SK-N-SH treated with all-trans-retinoic acid at 6 μM for 48 hours (cell line): ENCODE results near the gene ZBTB47.

Experiments used
- ARNTL ChIP-seq: fragments of 450-650 bp; formaldehyde crosslinking; IDR thresholded peaks from 2 replicates; pipeline ENCODE4 v1.5.0; 2020; ENCODE audit warnings: low read depth, mild to moderate bottlenecking, moderate library complexity, borderline replicate concordance
- POU6F1 ChIP-seq: fragments of 250-450 bp; sonication (Bioruptor Pico); IDR thresholded peaks from 2 replicates; pipeline ENCODE4 v1.8.0; 2021; ENCODE audit warnings: low read depth, mild to moderate bottlenecking, moderate library complexity, borderline replicate concordance
- TF ChIP-seq, protein P1 (sequence below): fragments of 250-450 bp; sonication (Bioruptor Pico); IDR thresholded peaks from 2 replicates; pipeline ENCODE4 v1.8.0; 2020; ENCODE audit warnings: mild to moderate bottlenecking, moderate library complexity, borderline replicate concordance

DNA sequence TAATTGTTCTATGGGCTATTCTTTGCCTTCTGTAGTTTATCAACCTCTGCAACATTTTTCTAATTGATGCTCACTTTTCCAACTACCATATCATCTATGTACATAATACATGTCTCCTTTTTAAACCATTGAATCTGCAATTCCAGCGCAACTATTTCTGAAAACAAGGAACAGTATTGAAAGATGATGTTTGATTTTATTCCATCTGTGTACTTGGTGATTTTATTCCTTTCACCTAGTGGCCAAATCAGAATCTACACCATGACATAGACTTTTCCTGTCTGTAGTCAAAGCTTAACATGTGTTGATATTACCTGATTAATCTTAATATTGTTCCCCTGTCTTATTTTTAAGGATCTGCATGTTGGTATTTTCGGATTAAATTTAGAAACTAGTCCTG lies 40.0 kb upstream of the ZBTB47 start:
- TF ChIP-seq ARNTL (CRISPR knock-in tag), result no peak
- TF ChIP-seq, protein P1, sequence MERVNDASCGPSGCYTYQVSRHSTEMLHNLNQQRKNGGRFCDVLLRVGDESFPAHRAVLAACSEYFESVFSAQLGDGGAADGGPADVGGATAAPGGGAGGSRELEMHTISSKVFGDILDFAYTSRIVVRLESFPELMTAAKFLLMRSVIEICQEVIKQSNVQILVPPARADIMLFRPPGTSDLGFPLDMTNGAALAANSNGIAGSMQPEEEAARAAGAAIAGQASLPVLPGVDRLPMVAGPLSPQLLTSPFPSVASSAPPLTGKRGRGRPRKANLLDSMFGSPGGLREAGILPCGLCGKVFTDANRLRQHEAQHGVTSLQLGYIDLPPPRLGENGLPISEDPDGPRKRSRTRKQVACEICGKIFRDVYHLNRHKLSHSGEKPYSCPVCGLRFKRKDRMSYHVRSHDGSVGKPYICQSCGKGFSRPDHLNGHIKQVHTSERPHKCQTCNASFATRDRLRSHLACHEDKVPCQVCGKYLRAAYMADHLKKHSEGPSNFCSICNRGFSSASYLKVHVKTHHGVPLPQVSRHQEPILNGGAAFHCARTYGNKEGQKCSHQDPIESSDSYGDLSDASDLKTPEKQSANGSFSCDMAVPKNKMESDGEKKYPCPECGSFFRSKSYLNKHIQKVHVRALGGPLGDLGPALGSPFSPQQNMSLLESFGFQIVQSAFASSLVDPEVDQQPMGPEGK (CRISPR knock-in tag), result no peak
- no peak for TF ChIP-seq POU6F1
